Testis (tissue), 3 donors: ENCODE measurements around the gene TMEM255B. TPM values are rescaled to one million over a fixed set of nuclear protein-coding genes. Genes with fewer than 3 reads are reported as not detected.

Experiments
- DNase-seq: peaks from one replicate; pipeline ENCODE4 v3.0.0-alpha.2; 2019
- H3K27ac ChIP-seq, 2 donors: fragments of 200-600 bp; sonication (generic); one replicate each; pipeline ENCODE4 v1.5.1; 2019
- H3K27me3 ChIP-seq: fragments of 200-600 bp; sonication (generic); one replicate; pipeline ENCODE4 v1.5.1; 2019
- H3K36me3 ChIP-seq: fragments of 200-600 bp; sonication (generic); one replicate; pipeline ENCODE4 v1.5.1; 2017; ENCODE audit warnings: low read depth; ENCODE audit errors: missing control alignments
- H3K4me1 ChIP-seq: fragments of 200-600 bp; sonication (generic); one replicate; pipeline ENCODE4 v1.5.1; 2019
- H3K4me3 ChIP-seq, 2 donors: fragments of 200-600 bp; sonication (generic); one replicate each; pipeline ENCODE4 v1.5.1; 2017 to 2019
- H3K9me3 ChIP-seq: fragments of 200-600 bp; sonication (generic); one replicate; pipeline ENCODE4 v1.5.1; 2017
- CTCF ChIP-seq, 3 experiments: fragments of 450-650 bp in 2 of 3; fragments of 200-600 bp in 1 of 3; sonication (generic) in 1 of 3; IDR thresholded peaks; one replicate each; pipeline ENCODE4 v1.5.1; 2016 to 2019; ENCODE audit warnings: antibody characterized with exemption in 3 of 3, mild to moderate bottlenecking in 2 of 3, moderate library complexity in 1 of 3
- POLR2A ChIP-seq: fragments of 450-650 bp; IDR thresholded peaks from one replicate; pipeline ENCODE4 v1.6.1; 2017; ENCODE audit warnings: antibody characterized with exemption, mild to moderate bottlenecking, moderate library complexity
- WGBS, 2 donors: methylation state at CpG; one replicate each; pipeline ENCODE4 v1.1.5; 2018; 5-methylcytosine and 5-hydroxymethylcytosine counted together
- intact Hi-C: fragments of 100-400 bp; cut with DNase I; formaldehyde crosslinking; loops from one replicate; pipeline ENCODE4 v1.15.1; 2023; ENCODE audit warnings: low total_unique reads
- polyA plus RNA-seq: library from polyadenylated mRNA; stranded (reverse); fragments of 350-450 nt; fragmentation: Illumina TruSeq; extraction: RNeasy Lipid Tissue Mini Kit (QIAGEN cat#74804); gene quantifications from one replicate; pipeline ENCODE4 v1.2.3, GENCODE V29; 2014; ENCODE audit warnings: low read depth, low replicate concordance; ENCODE audit not compliant: insufficient read depth
- total RNA-seq, 2 donors: library from RNA; depleted of rRNA; stranded (reverse); fragments of >200 nt; gene quantifications; one replicate each; pipeline ENCODE4 v1.2.3, GENCODE V29; 2016

TMEM255B gene
- total and polyA plus RNA-seq, 3 donors from 2014 or later: 6.9 to 10.9 (median 7.5) TPM

GRCh38 chr13:113860665-113861432, 101.8 kb downstream of the TMEM255B start:
- no peaks in the 10 kb centered on the region for H3K36me3 ChIP-seq
- TF ChIP-seq POLR2A (no peak), CTCF (IDR thresholded peaks at IDR 0.05) (no peak)
- H3K4me3 ChIP-seq: no peak overlapping the region
- H3K27ac ChIP-seq: peak overlapping the region; percentile 24 to 63
- 59 to 61% methylated on average over 10 to 15 of the region's 15 CpGs for WGBS, 2 donors
- peak; percentile 83 for DNase-seq
- no peaks in the 10 kb centered on the region for H3K27me3 ChIP-seq
- intact Hi-C loops: no loop called here
- H3K4me1 ChIP-seq: peaks cover 55% of the 10 kb centered on the region
- H3K9me3 ChIP-seq: no peaks in the 10 kb centered on the region

GRCh38 chr13:113861433-113862030, 102.5 kb downstream of the TMEM255B start:
- Histone ChIP-seq H3K27me3 (no peaks in the 10 kb centered on the region), H3K4me3 (no peak overlapping the region), H3K4me1 (peaks cover 48% of the 10 kb centered on the region), H3K9me3 (no peaks in the 10 kb centered on the region), H3K36me3 (no peaks in the 10 kb centered on the region), H3K27ac (peak overlapping the region in 1 of 2 donors; percentile 63)
- peak; percentile 61 for DNase-seq
- 65 to 70% methylated on average over 12 of the region's 12 CpGs for WGBS, 2 donors
- intact Hi-C loops: no loop called here
- TF ChIP-seq POLR2A: no peak

- TF ChIP-seq POLR2A (no peak), CTCF (IDR thresholded peaks at IDR 0.05) (no peak)
- peak; percentile 38 for DNase-seq
- peaks cover 40% of the 10 kb centered on the region for H3K4me1 ChIP-seq
- no peaks in the 10 kb centered on the region for H3K27me3 ChIP-seq
- WGBS, 2 donors: 31 to 56% methylated on average over 17 to 31 of the region's 31 CpGs
- H3K36me3 ChIP-seq: no peaks in the 10 kb centered on the region
- intact Hi-C loops: no loop called here
- peak overlapping the region; percentile 79 to 84 for H3K4me3 ChIP-seq
- H3K27ac ChIP-seq: peak overlapping the region; percentile 12 to 85
- no peaks in the 10 kb centered on the region for H3K9me3 ChIP-seq
Measured at GRCh38 chr13:113862191-113862930, 103.3 kb downstream of the TMEM255B start.

GRCh38 chr13:113862931-113863523, 104.0 kb downstream of the TMEM255B start:
- Histone ChIP-seq H3K4me3 (peak overlapping the region; percentile 79 to 84), H3K36me3 (no peaks in the 10 kb centered on the region), H3K27me3 (no peaks in the 10 kb centered on the region), H3K4me1 (peaks cover 34% of the 10 kb centered on the region), H3K9me3 (no peaks in the 10 kb centered on the region), H3K27ac (peak overlapping the region; percentile 72 to 85)
- WGBS, 2 donors: 2 to 3% methylated on average over 15 to 47 of the region's 60 CpGs
- intact Hi-C loops: no loop called here
- peak; percentile 47 for DNase-seq
- TF ChIP-seq CTCF (IDR thresholded peaks at IDR 0.05) (no peak), POLR2A (no peak)
